Measurements from ENCODE around the gene LAMA1. TPM values are rescaled to one million over a fixed set of nuclear protein-coding genes. Genes with fewer than 3 reads are reported as not detected.

Gene LAMA1
- total and polyA plus RNA-seq, 10 donors: 0.20 to 2.3 (median 0.63) TPM

DNA sequence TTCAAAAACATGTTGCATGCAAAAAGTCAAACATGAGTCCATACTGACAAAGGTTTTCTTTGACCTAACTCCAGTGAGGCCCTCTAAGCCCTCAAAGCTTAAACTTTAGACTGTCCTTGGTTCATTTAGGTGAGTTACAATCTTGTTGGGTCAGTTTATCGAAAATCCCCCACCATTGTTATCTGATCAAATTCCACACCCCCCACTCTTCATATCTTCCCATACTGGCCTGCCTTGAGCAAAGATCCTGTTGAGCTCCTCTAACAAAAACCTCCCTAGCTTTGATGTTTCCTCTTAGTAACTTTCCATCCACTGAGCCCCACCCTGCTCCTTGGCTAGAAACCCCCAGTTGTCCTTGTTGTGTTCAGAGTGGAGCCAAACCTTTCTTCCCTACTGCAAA is 194.4 kb downstream of the LAMA1 start:
- 74 to 92% (median 84%) methylated on average over 1 of the region's 1 CpG for WGBS, 5 donors
- intact Hi-C loops (cut with DNase I; ENCODE audit: low total_unique reads): loop anchor here (5.0 kb wide), 1 partner anchor 254 kb away; no protein-coding TSS in a partner anchor

GRCh38 chr18:6921571-6921970 is 196.0 kb downstream of the LAMA1 start:
- Histone ChIP-seq H3K36me3 (no peaks in the 10 kb centered on the region), H3K27ac (no peak overlapping the region), H3K4me1 (no peaks in the 10 kb centered on the region), H3K4me3 (no peak overlapping the region), H3K27me3 (replicated peaks in 1 of 7) (no peaks in the 10 kb centered on the region), H3K9me3 (no peaks in the 10 kb centered on the region)
- intact Hi-C loops (cut with DNase I; ENCODE audit: low total_unique reads): loop anchor here (5.0 kb wide), 1 partner anchor 256 kb away; no protein-coding TSS in a partner anchor
- TF ChIP-seq CTCF (IDR thresholded peaks at IDR 0.05 in 8 of 11, conservative IDR thresholded peaks at IDR 0.05 in 3 of 11): no peak
- TF ChIP-seq POLR2A (IDR thresholded peaks at IDR 0.05): no peak
- no peak for TF ChIP-seq POLR2AphosphoS5 (IDR thresholded peaks at IDR 0.05)
- no peak for DNase-seq

More for the DNA sequence above, 194.4 kb downstream of the LAMA1 start:
- H3K27ac ChIP-seq: no peak overlapping the region
- no peaks in the 10 kb centered on the region for H3K27me3 ChIP-seq (replicated peaks in 1 of 7)
- H3K4me1 ChIP-seq: no peaks in the 10 kb centered on the region
- no peak for DNase-seq
- no peaks in the 10 kb centered on the region for H3K36me3 ChIP-seq
- TF ChIP-seq CTCF (IDR thresholded peaks at IDR 0.05 in 8 of 11, conservative IDR thresholded peaks at IDR 0.05 in 3 of 11) (no peak), POLR2A (IDR thresholded peaks at IDR 0.05) (no peak), POLR2AphosphoS5 (IDR thresholded peaks at IDR 0.05) (no peak)
- no peaks in the 10 kb centered on the region for H3K9me3 ChIP-seq
- H3K4me3 ChIP-seq: no peak overlapping the region

- Histone ChIP-seq H3K36me3 (no peaks in the 10 kb centered on the region), H3K4me3 (no peak overlapping the region), H3K9me3 (no peaks in the 10 kb centered on the region), H3K27me3 (replicated peaks in 1 of 7) (no peaks in the 10 kb centered on the region), H3K4me1 (no peaks in the 10 kb centered on the region), H3K27ac (no peak overlapping the region)
- DNase-seq: no peak
- 70 to 79% (median 76%) methylated on average over 26 to 37 of the region's 37 CpGs for WGBS, 5 donors
- intact Hi-C loops (cut with DNase I; ENCODE audit: low total_unique reads): loop anchor here (5.0 kb wide), 1 partner anchor 257 kb away; no protein-coding TSS in a partner anchor
- TF ChIP-seq CTCF (IDR thresholded peaks at IDR 0.05 in 8 of 11, conservative IDR thresholded peaks at IDR 0.05 in 3 of 11) (peak in 6 of 11 experiments; percentile 28 to 59 (median 46)), POLR2AphosphoS5 (IDR thresholded peaks at IDR 0.05) (no peak)
Measured at GRCh38 chr18:6920099-6920955, 197.3 kb downstream of the LAMA1 start.

- Histone ChIP-seq H3K4me1 (no peaks in the 10 kb centered on the region), H3K4me3 (no peak overlapping the region), H3K27ac (no peak overlapping the region), H3K27me3 (replicated peaks in 1 of 7) (no peaks in the 10 kb centered on the region), H3K36me3 (peaks cover 0 to 11% (median 0%) of the 10 kb centered on the region in 6 donors), H3K9me3 (no peaks in the 10 kb centered on the region)
- intact Hi-C loops (cut with DNase I; ENCODE audit: low total_unique reads): no loop called here
- WGBS, 5 donors: 78 to 93% (median 87%) methylated on average over 3 of the region's 3 CpGs
- DNase-seq: no peak
- TF ChIP-seq CTCF (IDR thresholded peaks at IDR 0.05 in 8 of 11, conservative IDR thresholded peaks at IDR 0.05 in 3 of 11) (no peak), POLR2AphosphoS5 (IDR thresholded peaks at IDR 0.05) (no peak), POLR2A (IDR thresholded peaks at IDR 0.05) (no peak)
Measured at GRCh38 chr18:6917072-6917471, 200.5 kb downstream of the LAMA1 start.
